Measurements from ENCODE around the gene C16orf89.
"Not testable (repeated sequence)": the region's sequence is repeated elsewhere in the genome, so short reads cannot be mapped to it uniquely, and the experiment has no call there.

Gene C16orf89

GRCh38 chr16:5065813-5066212 lies at the start of gene C16orf89:
TSS of gene C16orf89 (minus strand) at chr16:5065956. CDS start at chr16:5065908, 48 bp downstream.
- DNase-seq (ENCODE audit: low read depth in 3 of 3), result no peak

GRCh38 chr16:5110933-5111332 lies 45.2 kb upstream of the C16orf89 start:
- DNase-seq (ENCODE audit: low read depth in 3 of 3), result not testable (repeated sequence)

GRCh38 chr16:5108505-5109158 lies 42.9 kb upstream of the C16orf89 start:
- no peak for DNase-seq (ENCODE audit: low read depth in 3 of 3)

GRCh38 chr16:5105039-5105438 lies 39.3 kb upstream of the C16orf89 start:
- not testable (repeated sequence) for DNase-seq (ENCODE audit: low read depth in 3 of 3)

- DNase-seq (ENCODE audit: low read depth in 3 of 3), result not testable (repeated sequence)
Measured at GRCh38 chr16:5103296-5104032, 37.7 kb upstream of the C16orf89 start.

- DNase-seq (ENCODE audit: low read depth in 3 of 3), result not testable (repeated sequence)
Measured at GRCh38 chr16:5099174-5099573, 33.4 kb upstream of the C16orf89 start.

- peak; percentile 27 to 69 (median 47) for DNase-seq (ENCODE audit: low read depth in 3 of 3)
Measured at GRCh38 chr16:5098221-5099159, 32.7 kb upstream of the C16orf89 start.

- peak; percentile 91 to 96 (median 92) for DNase-seq (ENCODE audit: low read depth in 3 of 3)
Measured at GRCh38 chr16:5097470-5098220, 31.9 kb upstream of the C16orf89 start, which contains the start of gene EEF2KMT. TSS of gene EEF2KMT (minus strand) at chr16:5097795. CDS start at chr16:5097739, 56 bp downstream.

- DNase-seq (ENCODE audit: low read depth in 3 of 3), result peak in 1 of 3 experiments; percentile 24
Measured at GRCh38 chr16:5097061-5097469, 31.3 kb upstream of the C16orf89 start.

- DNase-seq (ENCODE audit: low read depth in 3 of 3), result not testable (repeated sequence)
Measured at GRCh38 chr16:5096437-5097060, 30.8 kb upstream of the C16orf89 start.

- not testable (repeated sequence) for DNase-seq (ENCODE audit: low read depth in 3 of 3)
Measured at GRCh38 chr16:5095145-5095830, 29.5 kb upstream of the C16orf89 start.

GRCh38 chr16:5093746-5094145 lies 28.0 kb upstream of the C16orf89 start:
- not testable (repeated sequence) for DNase-seq (ENCODE audit: low read depth in 3 of 3)

- DNase-seq (ENCODE audit: low read depth in 3 of 3), result not testable (repeated sequence)
Measured at GRCh38 chr16:5093081-5093480, 27.3 kb upstream of the C16orf89 start.

- DNase-seq (ENCODE audit: low read depth in 3 of 3), result not testable (repeated sequence)
Measured at GRCh38 chr16:5090592-5090991, 24.8 kb upstream of the C16orf89 start.

GRCh38 chr16:5089911-5090555 lies 24.3 kb upstream of the C16orf89 start:
- DNase-seq (ENCODE audit: low read depth in 3 of 3), result not testable (repeated sequence)

- DNase-seq (ENCODE audit: low read depth in 3 of 3), result not testable (repeated sequence)
Measured at GRCh38 chr16:5088936-5089335, 23.2 kb upstream of the C16orf89 start.

GRCh38 chr16:5088086-5088790 lies 22.5 kb upstream of the C16orf89 start:
- DNase-seq (ENCODE audit: low read depth in 3 of 3), result not testable (repeated sequence)

- DNase-seq (ENCODE audit: low read depth in 3 of 3), result not testable (repeated sequence)
Measured at GRCh38 chr16:5085716-5086115, 20.0 kb upstream of the C16orf89 start.

GRCh38 chr16:5084802-5085201 lies 19.0 kb upstream of the C16orf89 start:
- DNase-seq (ENCODE audit: low read depth in 3 of 3), result peak; percentile 27 to 52 (median 29)
